HL-60 (cell line): ENCODE results near the gene ASCL5.

Source experiments
- CTCF ChIP-seq: IDR thresholded peaks from one replicate; pipeline ENCODE4 v1.5.1; 2011; ENCODE audit warnings: low read length, control low read depth, inconsistent platforms; ENCODE audit not compliant: insufficient read depth
- POLR2AphosphoS5 ChIP-seq: IDR thresholded peaks from 2 replicates; pipeline ENCODE4 v1.6.1; 2012; ENCODE audit warnings: low read depth
- SPI1 ChIP-seq: IDR thresholded peaks from 2 replicates; pipeline ENCODE4 v1.6.1; 2012; ENCODE audit warnings: low read depth, mild to moderate bottlenecking, borderline replicate concordance

DNA sequence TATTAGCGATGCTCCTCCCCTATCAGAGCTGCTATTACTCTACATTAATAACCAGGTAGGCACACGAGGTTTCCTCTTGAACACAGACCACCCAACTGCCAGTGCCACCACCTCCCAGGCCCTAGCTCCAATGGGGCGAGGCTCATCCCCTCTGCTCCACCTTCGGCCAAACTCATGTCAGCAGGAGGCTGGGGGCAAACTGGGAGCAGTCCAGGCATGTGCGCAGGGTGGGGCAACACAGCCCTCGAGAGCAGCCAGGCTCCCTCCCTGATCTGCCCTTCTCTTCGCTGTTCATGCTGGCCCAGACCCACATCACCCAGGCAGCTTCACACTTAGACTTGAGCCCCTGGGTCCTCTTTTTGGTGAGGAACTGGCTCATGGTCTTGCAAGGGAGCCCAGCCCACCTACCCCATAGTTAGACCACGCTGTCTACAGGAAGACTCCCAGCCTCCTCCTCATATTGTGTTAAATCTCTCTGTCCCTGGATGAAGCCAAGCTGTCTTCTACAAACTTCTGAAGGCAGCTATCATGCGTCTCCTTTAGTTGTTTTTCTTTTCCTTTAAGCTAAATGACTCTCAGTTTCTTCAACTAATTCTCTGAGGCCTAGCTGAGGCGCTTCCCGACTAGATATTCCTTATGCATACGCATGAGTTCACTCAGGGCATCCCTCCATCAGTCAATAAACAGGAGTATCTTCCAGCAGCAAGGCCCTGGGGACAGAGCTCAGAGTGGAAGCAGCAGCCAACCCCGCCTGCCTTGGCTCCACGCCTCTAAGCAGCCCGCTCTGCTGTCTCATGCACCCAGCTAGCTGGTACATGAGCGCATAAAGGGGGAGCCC lies 15.2 kb upstream of the ASCL5 start:
- TF ChIP-seq CTCF: no peak
- no peak for TF ChIP-seq POLR2AphosphoS5
- TF ChIP-seq SPI1: no peak
